ENCODE data around the gene ANKRD37.

GRCh38 chr4:185374027-185374426 is 22.6 kb upstream of the ANKRD37 start:
- TF ChIP-seq, protein P1, sequence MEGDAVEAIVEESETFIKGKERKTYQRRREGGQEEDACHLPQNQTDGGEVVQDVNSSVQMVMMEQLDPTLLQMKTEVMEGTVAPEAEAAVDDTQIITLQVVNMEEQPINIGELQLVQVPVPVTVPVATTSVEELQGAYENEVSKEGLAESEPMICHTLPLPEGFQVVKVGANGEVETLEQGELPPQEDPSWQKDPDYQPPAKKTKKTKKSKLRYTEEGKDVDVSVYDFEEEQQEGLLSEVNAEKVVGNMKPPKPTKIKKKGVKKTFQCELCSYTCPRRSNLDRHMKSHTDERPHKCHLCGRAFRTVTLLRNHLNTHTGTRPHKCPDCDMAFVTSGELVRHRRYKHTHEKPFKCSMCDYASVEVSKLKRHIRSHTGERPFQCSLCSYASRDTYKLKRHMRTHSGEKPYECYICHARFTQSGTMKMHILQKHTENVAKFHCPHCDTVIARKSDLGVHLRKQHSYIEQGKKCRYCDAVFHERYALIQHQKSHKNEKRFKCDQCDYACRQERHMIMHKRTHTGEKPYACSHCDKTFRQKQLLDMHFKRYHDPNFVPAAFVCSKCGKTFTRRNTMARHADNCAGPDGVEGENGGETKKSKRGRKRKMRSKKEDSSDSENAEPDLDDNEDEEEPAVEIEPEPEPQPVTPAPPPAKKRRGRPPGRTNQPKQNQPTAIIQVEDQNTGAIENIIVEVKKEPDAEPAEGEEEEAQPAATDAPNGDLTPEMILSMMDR (IDR thresholded peaks at IDR 0.05): no peak
- no peak for TF ChIP-seq ZFX (IDR thresholded peaks at IDR 0.05; ENCODE audit: borderline replicate concordance)

All from 22Rv1 (cell line).